Mesenchymal stem cell (in vitro differentiated cells and primary cell): ENCODE results near the gene TMEM178B.

ENCODE experiments used
- DNase-seq: peaks from one replicate; pipeline ENCODE4 v3.0.0-alpha.2; 2013
- H2AFZ ChIP-seq: one replicate; pipeline ENCODE4 v1.6.1; 2013; ENCODE audit warnings: low read depth, mild to moderate bottlenecking, control low read depth, inconsistent platforms, low read length, moderate library complexity
- H2AK5ac ChIP-seq: 2 replicates; pipeline ENCODE4 v1.6.1; 2013; ENCODE audit warnings: low read length, moderate library complexity, mild to moderate bottlenecking, inconsistent platforms; ENCODE audit not compliant: severe bottlenecking
- H2BK120ac ChIP-seq: one replicate; pipeline ENCODE4 v1.6.1; 2013; ENCODE audit warnings: low read depth, mild to moderate bottlenecking, inconsistent platforms, low read length, moderate library complexity
- H2BK12ac ChIP-seq, 2 experiments: one replicate each; pipeline ENCODE4 v1.6.1; 2013; ENCODE audit warnings: inconsistent platforms in 2 of 2, low read length in 2 of 2, mild to moderate bottlenecking in 2 of 2, moderate library complexity in 2 of 2, control low read depth in 1 of 2
- H2BK15ac ChIP-seq: one replicate; pipeline ENCODE4 v1.6.1; 2013; ENCODE audit warnings: mild to moderate bottlenecking, low read depth, inconsistent platforms; ENCODE audit not compliant: poor library complexity, severe bottlenecking
- H2BK5ac ChIP-seq: 2 replicates; pipeline ENCODE4 v1.6.1; 2013; ENCODE audit warnings: low read depth, mild to moderate bottlenecking, low read length, control low read depth, inconsistent platforms; ENCODE audit not compliant: poor library complexity, severe bottlenecking
- H3K14ac ChIP-seq, 2 experiments: one replicate each; pipeline ENCODE4 v1.6.1; 2013; ENCODE audit warnings: inconsistent platforms in 2 of 2, low read length in 2 of 2, control low read depth in 1 of 2, mild to moderate bottlenecking in 1 of 2, moderate library complexity in 1 of 2
- H3K18ac ChIP-seq, 2 experiments: one replicate each; pipeline ENCODE4 v1.6.1; 2013; ENCODE audit warnings: inconsistent platforms in 2 of 2, low read length in 2 of 2, control low read depth in 1 of 2, low read depth in 1 of 2, mild to moderate bottlenecking in 1 of 2
- H3K23ac ChIP-seq, 2 experiments: one replicate each; pipeline ENCODE4 v1.6.1; 2013; ENCODE audit warnings: inconsistent platforms in 2 of 2, low read length in 2 of 2, mild to moderate bottlenecking in 2 of 2, moderate library complexity in 2 of 2, control low read depth in 1 of 2
- H3K27ac ChIP-seq: 2 replicates; pipeline ENCODE4 v1.5.1; 2013; ENCODE audit warnings: mild to moderate bottlenecking, moderate library complexity, low read length, control low read depth, inconsistent platforms; ENCODE audit not compliant: poor library complexity, severe bottlenecking
- H3K27me3 ChIP-seq, 2 experiments: 2 replicates each; pipeline versions ENCODE4 v1.6.1 to v1.7.0; 2013; ENCODE audit warnings: low read length in 2 of 2, mild to moderate bottlenecking in 2 of 2, moderate library complexity in 2 of 2, control low read depth in 1 of 2, inconsistent platforms in 1 of 2; ENCODE audit not compliant: control insufficient read depth in 1 of 2, insufficient read depth in 1 of 2
- H3K36me3 ChIP-seq, 2 experiments: 2 replicates each; pipeline versions ENCODE4 v1.6.1 to v1.7.0; 2013; ENCODE audit warnings: low read length in 2 of 2, control low read depth in 1 of 2, inconsistent platforms in 1 of 2, low read depth in 1 of 2, mild to moderate bottlenecking in 1 of 2; ENCODE audit not compliant: insufficient read depth in 2 of 2, control insufficient read depth in 1 of 2
- H3K4ac ChIP-seq, 2 experiments: one replicate each; pipeline ENCODE4 v1.6.1; 2013; ENCODE audit warnings: inconsistent platforms in 2 of 2, low read length in 2 of 2, mild to moderate bottlenecking in 2 of 2, moderate library complexity in 2 of 2, control low read depth in 1 of 2, low read depth in 1 of 2
- H3K4me1 ChIP-seq: 2 replicates; pipeline ENCODE4 v1.6.1; 2013; ENCODE audit warnings: low read depth, low read length, control low read depth; ENCODE audit not compliant: control insufficient read depth, insufficient read depth
- H3K4me2 ChIP-seq: 2 replicates; pipeline ENCODE4 v1.6.1; 2013; ENCODE audit warnings: low read length, mild to moderate bottlenecking, inconsistent platforms; ENCODE audit not compliant: poor library complexity, severe bottlenecking
- H3K4me3 ChIP-seq, 2 experiments: 2 replicates each; pipeline versions ENCODE4 v1.5.1 to v1.7.0; 2013; ENCODE audit warnings: low read length in 2 of 2, mild to moderate bottlenecking in 2 of 2, control low read depth in 1 of 2, low read depth in 1 of 2; ENCODE audit not compliant: insufficient read depth in 1 of 2
- H3K79me1 ChIP-seq: replicated peaks from 2 replicates; pipeline ENCODE4 v1.6.1; 2013; ENCODE audit warnings: mild to moderate bottlenecking, control low read depth, low read length, inconsistent platforms; ENCODE audit not compliant: poor library complexity, severe bottlenecking
- H3K9ac ChIP-seq: 2 replicates; pipeline ENCODE4 v1.7.0; 2013; ENCODE audit warnings: mild to moderate bottlenecking, low read length, moderate library complexity
- H3K9me3 ChIP-seq: 2 replicates; pipeline ENCODE4 v1.7.0; 2013; ENCODE audit warnings: mild to moderate bottlenecking, low read length; ENCODE audit not compliant: control insufficient read depth
- H4K8ac ChIP-seq: one replicate; pipeline ENCODE4 v1.6.1; 2013; ENCODE audit warnings: inconsistent platforms, mild to moderate bottlenecking, low read length, moderate library complexity
- H4K91ac ChIP-seq: one replicate; pipeline ENCODE4 v1.6.1; 2013; ENCODE audit warnings: mild to moderate bottlenecking, low read length, inconsistent platforms
- WGBS: methylation state at CpG from one replicate; pipeline ENCODE4 v1.1.7; 2013; ENCODE audit warnings: mixed read lengths; 5-methylcytosine and 5-hydroxymethylcytosine counted together

The TMEM178B gene

DNA sequence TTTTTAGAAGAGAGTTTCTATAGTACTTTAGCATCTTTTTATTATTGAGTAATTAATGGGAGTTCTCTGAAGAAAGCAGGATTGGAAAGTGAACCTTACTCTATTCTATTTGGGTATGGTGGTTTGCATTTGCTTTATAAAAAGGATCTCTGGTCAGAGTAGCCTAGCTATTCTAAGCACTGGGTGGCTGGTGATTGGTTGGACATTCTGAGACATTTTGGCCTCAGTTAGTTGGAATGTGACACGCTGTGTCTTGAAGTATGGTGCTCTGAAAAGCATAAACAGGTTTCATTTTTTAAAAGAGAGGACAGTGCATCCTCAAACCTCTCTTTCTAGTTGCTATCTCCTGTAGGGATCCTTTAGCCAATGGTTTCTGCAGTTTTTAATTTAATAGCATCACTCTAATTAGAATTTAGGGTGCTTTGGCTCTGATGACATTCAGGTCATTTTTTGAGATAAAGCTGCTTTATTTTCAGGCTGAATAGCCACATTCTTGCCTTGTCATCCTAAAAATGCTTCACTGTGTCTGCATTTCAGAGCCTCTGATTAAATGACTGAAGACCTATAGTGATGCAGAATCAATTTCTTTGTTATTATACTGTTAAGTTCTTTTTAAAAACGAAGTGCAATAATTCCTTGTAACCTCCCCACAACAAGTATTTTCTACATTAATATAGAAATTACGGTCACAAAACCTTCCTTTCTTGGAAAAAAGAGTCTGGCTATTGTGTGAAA is 20.6 kb downstream of the TMEM178B start:
- no peak overlapping the region for H4K91ac ChIP-seq
- H2BK120ac ChIP-seq: no peak overlapping the region
- no peak overlapping the region for H3K9ac ChIP-seq
- no peak overlapping the region for H2BK15ac ChIP-seq
- no peak overlapping the region for H2BK5ac ChIP-seq
- no peak overlapping the region for H3K4me3 ChIP-seq
- H2BK12ac ChIP-seq: no peak overlapping the region
- no peak overlapping the region for H3K4me2 ChIP-seq
- no peak overlapping the region for H3K18ac ChIP-seq
- H3K4ac ChIP-seq: no peak overlapping the region
- H3K36me3 ChIP-seq: no peaks in the 10 kb centered on the region
- H3K14ac ChIP-seq: no peak overlapping the region
- H2AK5ac ChIP-seq: no peak overlapping the region
- H3K23ac ChIP-seq: no peak overlapping the region
- no peak overlapping the region for H2AFZ ChIP-seq
- no peak for DNase-seq
- H4K8ac ChIP-seq: no peak overlapping the region
- H3K79me1 ChIP-seq: peaks cover 13% of the 10 kb centered on the region
- 45% methylated on average over 1 of the region's 3 CpGs for WGBS
- peaks cover 0 to 6% of the 10 kb centered on the region in 2 experiments for H3K27me3 ChIP-seq
- no peaks in the 10 kb centered on the region for H3K4me1 ChIP-seq
- H3K9me3 ChIP-seq: no peaks in the 10 kb centered on the region
- no peak overlapping the region for H3K27ac ChIP-seq

DNA sequence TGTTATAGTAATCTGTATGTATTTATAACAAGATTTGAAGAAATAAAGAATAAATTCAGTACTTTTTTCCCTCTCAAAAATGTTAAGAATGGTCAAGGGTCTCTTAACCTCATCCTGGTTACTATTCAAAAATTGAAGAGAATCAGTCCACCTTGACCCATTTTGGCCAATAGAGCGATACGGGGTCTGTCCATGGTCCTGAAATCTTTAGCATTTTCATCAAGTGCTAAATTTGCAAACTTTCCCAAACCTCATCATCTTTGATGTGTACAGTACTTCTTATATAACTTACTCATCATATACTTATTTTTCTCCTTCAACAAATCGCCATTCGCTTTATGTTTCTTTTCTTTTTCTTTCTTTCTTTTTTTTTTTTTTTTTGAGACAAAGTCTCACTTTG is 23.6 kb downstream of the TMEM178B start:
- no peak overlapping the region for H3K18ac ChIP-seq
- no peak overlapping the region for H2BK120ac ChIP-seq
- 76% methylated on average over 4 of the region's 4 CpGs for WGBS
- H3K9me3 ChIP-seq: no peaks in the 10 kb centered on the region
- H2BK12ac ChIP-seq: no peak overlapping the region
- no peak for DNase-seq
- H3K9ac ChIP-seq: no peak overlapping the region
- H2BK15ac ChIP-seq: no peak overlapping the region
- no peaks in the 10 kb centered on the region for H3K4me1 ChIP-seq
- no peak overlapping the region for H3K4me2 ChIP-seq
- H3K4ac ChIP-seq: no peak overlapping the region
- no peak overlapping the region for H3K23ac ChIP-seq
- H3K4me3 ChIP-seq: no peak overlapping the region
- H2AFZ ChIP-seq: no peak overlapping the region
- no peaks in the 10 kb centered on the region for H3K36me3 ChIP-seq
- no peak overlapping the region for H4K91ac ChIP-seq
- H2BK5ac ChIP-seq: no peak overlapping the region
- H3K79me1 ChIP-seq: peaks cover 15% of the 10 kb centered on the region
- peaks cover 0 to 6% of the 10 kb centered on the region in 2 experiments for H3K27me3 ChIP-seq
- no peak overlapping the region for H4K8ac ChIP-seq
- H3K14ac ChIP-seq: no peak overlapping the region
- no peak overlapping the region for H2AK5ac ChIP-seq
- no peak overlapping the region for H3K27ac ChIP-seq

DNA sequence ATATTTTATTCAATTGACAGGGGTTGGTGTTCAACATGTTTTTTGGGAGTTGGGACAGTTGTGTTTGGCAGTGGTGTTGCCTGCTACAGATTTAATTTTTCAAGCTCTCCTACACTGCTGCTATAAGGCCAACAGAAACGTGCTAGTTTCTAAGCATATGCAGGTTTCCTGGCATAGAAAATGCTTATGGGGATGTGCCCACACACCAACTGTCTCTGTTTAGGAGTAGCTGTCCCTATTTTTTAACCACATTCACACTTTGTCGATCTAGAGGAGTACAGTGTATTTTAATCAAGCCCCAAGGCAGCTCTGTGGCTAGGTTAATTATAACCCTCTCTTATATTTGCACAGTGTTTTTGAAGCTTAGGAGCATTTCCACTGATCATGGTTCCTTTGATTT is 28.6 kb downstream of the TMEM178B start:
- 44% methylated on average over 1 of the region's 2 CpGs for WGBS
- no peak overlapping the region for H2BK15ac ChIP-seq
- H3K79me1 ChIP-seq: peaks cover 16% of the 10 kb centered on the region
- no peak overlapping the region for H3K4me2 ChIP-seq
- H2AK5ac ChIP-seq: no peak overlapping the region
- no peak overlapping the region for H3K9ac ChIP-seq
- no peak overlapping the region for H4K8ac ChIP-seq
- H2AFZ ChIP-seq: no peak overlapping the region
- H3K27me3 ChIP-seq: no peaks in the 10 kb centered on the region
- no peak overlapping the region for H3K4ac ChIP-seq
- H2BK120ac ChIP-seq: no peak overlapping the region
- H3K27ac ChIP-seq: no peak overlapping the region
- H3K23ac ChIP-seq: no peak overlapping the region
- H3K14ac ChIP-seq: no peak overlapping the region
- no peaks in the 10 kb centered on the region for H3K36me3 ChIP-seq
- no peak overlapping the region for H2BK5ac ChIP-seq
- H3K4me1 ChIP-seq: peaks cover 4% of the 10 kb centered on the region
- no peak overlapping the region for H2BK12ac ChIP-seq
- H3K4me3 ChIP-seq: no peak overlapping the region
- H3K9me3 ChIP-seq: no peaks in the 10 kb centered on the region
- no peak for DNase-seq
- H3K18ac ChIP-seq: no peak overlapping the region
- H4K91ac ChIP-seq: no peak overlapping the region

DNA sequence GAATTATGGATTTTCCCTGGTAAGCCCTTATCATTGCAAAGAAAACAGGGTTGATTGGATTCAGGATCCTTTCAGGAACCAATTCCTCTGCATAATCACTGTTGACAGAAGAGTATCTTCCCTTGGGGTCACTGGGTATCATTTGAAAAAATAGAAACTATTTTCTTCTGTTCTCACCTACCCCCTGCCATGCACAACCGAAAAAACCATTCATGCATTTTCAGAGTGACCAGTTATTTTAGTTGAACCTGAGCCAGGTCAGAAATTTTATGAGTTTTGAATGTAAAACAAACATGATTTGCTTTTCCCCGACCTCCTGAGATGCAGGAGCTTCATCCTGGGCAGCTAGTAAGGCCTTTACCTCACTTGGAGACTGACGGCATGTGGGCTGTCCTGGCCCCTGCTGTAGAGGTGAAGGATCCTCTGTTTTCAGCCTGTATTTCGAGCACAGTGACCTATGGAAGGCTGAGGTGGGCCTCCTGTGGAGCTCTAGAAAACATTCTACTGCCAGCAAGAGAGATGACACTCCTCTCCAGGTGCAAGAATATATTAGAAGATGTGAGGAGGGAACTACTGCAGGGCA is 30.1 kb downstream of the TMEM178B start:
- Histone ChIP-seq H2BK15ac (no peak overlapping the region), H3K18ac (no peak overlapping the region), H3K9me3 (no peaks in the 10 kb centered on the region), H3K27me3 (peaks cover 0 to 4% of the 10 kb centered on the region in 2 experiments), H3K14ac (no peak overlapping the region), H2BK12ac (no peak overlapping the region), H3K23ac (no peak overlapping the region), H4K91ac (no peak overlapping the region), H3K36me3 (no peaks in the 10 kb centered on the region), H2BK5ac (no peak overlapping the region), H3K4me1 (peaks cover 4% of the 10 kb centered on the region), H2AFZ (no peak overlapping the region), H3K4ac (no peak overlapping the region), H3K4me3 (no peak overlapping the region), H3K27ac (no peak overlapping the region), H3K79me1 (peaks cover 19% of the 10 kb centered on the region), H3K4me2 (no peak overlapping the region), H4K8ac (no peak overlapping the region), H2AK5ac (no peak overlapping the region), H2BK120ac (no peak overlapping the region), H3K9ac (no peak overlapping the region)
- DNase-seq: no peak
- 46% methylated on average over 4 of the region's 4 CpGs for WGBS
